Endometrial microvascular endothelial cells (primary cell): ENCODE results near the gene ZNRD2. TPM values are rescaled to one million over a fixed set of nuclear protein-coding genes. Genes with fewer than 3 reads are reported as not detected.
"Not testable (repeated sequence)": the region's sequence is repeated elsewhere in the genome, so short reads cannot be mapped to it uniquely, and the experiment has no call there.

ENCODE experiments used
- in situ Hi-C: cut with HindIII; loops from 2 replicates; pipeline ENCODE4 v1.10.0; 2017; ENCODE audit warnings: low sequenced_read_pairs, low pct_unique_long_range_greater_than_20kb; ENCODE audit errors: inconsistent ontology term
- total RNA-seq: library from RNA; depleted of rRNA; stranded (reverse); fragments of >200 nt; gene quantifications from one replicate; pipeline ENCODE4 v1.2.3, GENCODE V29; 2015; ENCODE audit errors: inconsistent ontology term

Gene ZNRD2
- total RNA-seq, result 85.7 TPM

- in situ Hi-C loops, result no loop called here
Measured at GRCh38 chr11:65569973-65570918, at the start of gene ZNRD2. ZNRD2 (plus strand) TSS chr11:65570477; CDS start chr11:65570492, 15 bp downstream.

- in situ Hi-C loops, result not testable (repeated sequence)
Measured at GRCh38 chr11:65521777-65522521, 48.3 kb upstream of the ZNRD2 start.

- in situ Hi-C loops, result not testable (repeated sequence)
Measured at GRCh38 chr11:65522718-65523630, 47.3 kb upstream of the ZNRD2 start.

- in situ Hi-C loops, result not testable (repeated sequence)
Measured at GRCh38 chr11:65523631-65523968, 46.7 kb upstream of the ZNRD2 start.

GRCh38 chr11:65524014-65524740 is 46.1 kb upstream of the ZNRD2 start:
- in situ Hi-C loops, result no loop called here

GRCh38 chr11:65524741-65525545 is 45.3 kb upstream of the ZNRD2 start, which contains the start of gene SCYL1:
SCYL1 (plus strand) TSS chr11:65525083; CDS start chr11:65525154, 71 bp downstream.
- in situ Hi-C loops, result no loop called here

- in situ Hi-C loops, result no loop called here
Measured at GRCh38 chr11:65525546-65526480, 44.5 kb upstream of the ZNRD2 start.

GRCh38 chr11:65526744-65527143 is 43.5 kb upstream of the ZNRD2 start:
- in situ Hi-C loops, result no loop called here

GRCh38 chr11:65528819-65529350 is 41.4 kb upstream of the ZNRD2 start:
- in situ Hi-C loops, result no loop called here

GRCh38 chr11:65529475-65530156 is 40.7 kb upstream of the ZNRD2 start:
- in situ Hi-C loops, result no loop called here

GRCh38 chr11:65530157-65530496 is 40.1 kb upstream of the ZNRD2 start:
- in situ Hi-C loops, result no loop called here

- in situ Hi-C loops, result no loop called here
Measured at GRCh38 chr11:65532388-65533064, 37.8 kb upstream of the ZNRD2 start.

GRCh38 chr11:65535102-65535501 is 35.2 kb upstream of the ZNRD2 start:
- in situ Hi-C loops, result no loop called here

- in situ Hi-C loops, result no loop called here
Measured at GRCh38 chr11:65536412-65537295, 33.6 kb upstream of the ZNRD2 start.

- in situ Hi-C loops, result no loop called here
Measured at GRCh38 chr11:65537296-65537597, 33.0 kb upstream of the ZNRD2 start.
